MM.1S (cell line): Measurements from ENCODE around the gene FLVCR1.

Experiments used
- DNase-seq: peaks from one replicate; pipeline ENCODE4 v3.0.0-alpha.2; 2015
- H2AFZ ChIP-seq: fragments of 300-600 bp; sonication (generic); 2 replicates; pipeline ENCODE4 v1.6.0; 2016; ENCODE audit warnings: antibody characterized with exemption, low read length
- H3F3A ChIP-seq: fragments of 300-600 bp; sonication (generic); 2 replicates; pipeline ENCODE4 v1.6.1; 2016; ENCODE audit warnings: mild to moderate bottlenecking, antibody characterized with exemption, low read length, moderate library complexity, mixed read lengths; ENCODE audit not compliant: insufficient read depth
- H3K27ac ChIP-seq: fragments of 300-600 bp; sonication (generic); 2 replicates; pipeline ENCODE4 v1.5.1; 2016; ENCODE audit warnings: mild to moderate bottlenecking, low read length
- H3K27me3 ChIP-seq: fragments of 300-600 bp; sonication (generic); replicated peaks from 2 replicates; pipeline ENCODE4 v1.6.0; 2016; ENCODE audit warnings: low read length; ENCODE audit not compliant: insufficient read depth
- H3K36me3 ChIP-seq: fragments of 300-600 bp; sonication (generic); replicated peaks from 2 replicates; pipeline ENCODE4 v1.6.1; 2016; ENCODE audit warnings: mild to moderate bottlenecking, low read length, mixed read lengths; ENCODE audit not compliant: insufficient read depth
- H3K4me1 ChIP-seq: fragments of 300-600 bp; sonication (generic); 2 replicates; pipeline ENCODE4 v1.6.1; 2016; ENCODE audit warnings: low read length, mixed read lengths
- H3K4me2 ChIP-seq: fragments of 300-600 bp; sonication (generic); 2 replicates; pipeline ENCODE4 v1.6.0; 2016; ENCODE audit warnings: low read depth, low read length
- H3K4me3 ChIP-seq: fragments of 300-600 bp; sonication (generic); 2 replicates; pipeline ENCODE4 v1.5.1; 2016; ENCODE audit warnings: low read length, mixed read lengths
- H3K79me2 ChIP-seq: fragments of 300-600 bp; sonication (generic); 2 replicates; pipeline ENCODE4 v1.6.1; 2016; ENCODE audit warnings: mixed run types, low read length, mixed read lengths
- H3K9ac ChIP-seq: fragments of 300-600 bp; sonication (generic); 2 replicates; pipeline ENCODE4 v1.6.1; 2016; ENCODE audit warnings: low read length, mixed read lengths
- H3K9me2 ChIP-seq: fragments of 300-600 bp; sonication (generic); replicated peaks from 2 replicates; pipeline ENCODE4 v1.6.1; 2016; ENCODE audit warnings: mild to moderate bottlenecking, low read length, mixed read lengths; ENCODE audit not compliant: insufficient read depth
- H3K9me3 ChIP-seq: fragments of 300-600 bp; sonication (generic); replicated peaks from 2 replicates; pipeline ENCODE4 v1.6.1; 2016; ENCODE audit warnings: mild to moderate bottlenecking, low read length, mixed read lengths; ENCODE audit not compliant: insufficient read depth
- H4K20me1 ChIP-seq: fragments of 300-600 bp; sonication (generic); 2 replicates; pipeline ENCODE4 v1.6.1; 2016; ENCODE audit warnings: mild to moderate bottlenecking, low read length, moderate library complexity, mixed read lengths; ENCODE audit not compliant: insufficient read depth
- CTCF ChIP-seq: fragments of 300-600 bp; sonication (generic); IDR thresholded peaks from 2 replicates; pipeline ENCODE4 v1.5.1; 2016; ENCODE audit warnings: antibody characterized with exemption, low read length, mixed read lengths
- EZH2 ChIP-seq: fragments of 300-600 bp; sonication (generic); optimal IDR thresholded peaks from 2 replicates; pipeline ENCODE3; 2017; ENCODE audit warnings: low read depth, mild to moderate bottlenecking, antibody characterized with exemption, low read length, mixed read lengths
- EZH2phosphoT487 ChIP-seq: fragments of 300-600 bp; sonication (generic); IDR thresholded peaks from 2 replicates; pipeline ENCODE4 v1.6.1; 2018; ENCODE audit warnings: antibody characterized with exemption, low read length

FLVCR1 gene

GRCh38 chr1:212922016-212922415 is 63.9 kb downstream of the FLVCR1 start:
- Histone ChIP-seq H3K27ac (no peak overlapping the region), H4K20me1 (no peaks in the 10 kb centered on the region), H3K4me3 (no peak overlapping the region), H3F3A (no peaks in the 10 kb centered on the region), H3K79me2 (no peaks in the 10 kb centered on the region), H3K9me3 (no peaks in the 10 kb centered on the region), H2AFZ (no peak overlapping the region), H3K27me3 (no peaks in the 10 kb centered on the region), H3K9me2 (no peaks in the 10 kb centered on the region), H3K9ac (no peak overlapping the region), H3K4me2 (no peak overlapping the region), H3K4me1 (peaks cover 12% of the 10 kb centered on the region), H3K36me3 (no peaks in the 10 kb centered on the region)
- DNase-seq: no peak
- no peak for TF ChIP-seq EZH2phosphoT487
- TF ChIP-seq EZH2: no peak
- no peak for TF ChIP-seq CTCF

GRCh38 chr1:212926372-212926771 is 68.3 kb downstream of the FLVCR1 start:
- Histone ChIP-seq H3K27ac (no peak overlapping the region), H3K4me2 (no peak overlapping the region), H3K9me3 (no peaks in the 10 kb centered on the region), H3K4me1 (peaks cover 3% of the 10 kb centered on the region; the same call in 1 of the 2 replicates), H3K79me2 (no peaks in the 10 kb centered on the region), H3K4me3 (no peak overlapping the region), H2AFZ (no peak overlapping the region), H3F3A (no peaks in the 10 kb centered on the region), H3K27me3 (no peaks in the 10 kb centered on the region), H3K36me3 (no peaks in the 10 kb centered on the region), H4K20me1 (no peaks in the 10 kb centered on the region), H3K9me2 (no peaks in the 10 kb centered on the region), H3K9ac (no peak overlapping the region)
- no peak for TF ChIP-seq EZH2phosphoT487
- DNase-seq: no peak

- TF ChIP-seq CTCF: no peak
- no peak for TF ChIP-seq EZH2
- no peak for TF ChIP-seq EZH2phosphoT487
- H3K4me2 ChIP-seq: no peak overlapping the region
- no peaks in the 10 kb centered on the region for H3K36me3 ChIP-seq
- H3K9ac ChIP-seq: no peak overlapping the region
- no peaks in the 10 kb centered on the region for H3F3A ChIP-seq
- DNase-seq: no peak
- H3K4me1 ChIP-seq: peaks cover 9% of the 10 kb centered on the region; the same call in 1 of the 2 replicates
- H3K9me3 ChIP-seq: no peaks in the 10 kb centered on the region
- peaks cover 10% of the 10 kb centered on the region for H3K79me2 ChIP-seq
- H4K20me1 ChIP-seq: no peaks in the 10 kb centered on the region
- no peaks in the 10 kb centered on the region for H3K9me2 ChIP-seq
- no peak overlapping the region for H3K27ac ChIP-seq
- no peaks in the 10 kb centered on the region for H3K27me3 ChIP-seq
- H3K4me3 ChIP-seq: no peak overlapping the region
- H2AFZ ChIP-seq: no peak overlapping the region
Measured at GRCh38 chr1:212928323-212929291, 70.5 kb downstream of the FLVCR1 start.
